ENCODE results near the gene CST9L.

CST9L gene

GRCh38 chr20:23519556-23519955 is 48.7 kb downstream of the CST9L start:
- DNase-seq (ENCODE audit: insufficient read length, low spot score) (no peak), FAIRE-seq (no peak)
- TF ChIP-seq PAX5 (IDR thresholded peaks at IDR 0.05; ENCODE audit: insufficient read depth, low read length, severe bottlenecking) (no peak), TAF1 (IDR thresholded peaks at IDR 0.05; ENCODE audit: low read depth, low read length) (no peak), POLR2AphosphoS5 (IDR thresholded peaks at IDR 0.05; ENCODE audit: low read depth, low read length) (no peak), POLR2A (IDR thresholded peaks at IDR 0.05; ENCODE audit: low read depth, low read length) (no peak), SPI1 (IDR thresholded peaks at IDR 0.05; ENCODE audit: low read depth, low read length) (no peak)

- no peak for TF ChIP-seq POLR2AphosphoS5 (IDR thresholded peaks at IDR 0.05; ENCODE audit: low read depth, low read length)
- no peak for DNase-seq (ENCODE audit: insufficient read length, low spot score)
- FAIRE-seq = no peak
These were observed 50.6 kb downstream of the CST9L start for GRCh38 chr20:23517719-23518118.

GRCh38 chr20:23515250-23515939 is 52.9 kb downstream of the CST9L start:
- FAIRE-seq (no peak), DNase-seq (ENCODE audit: insufficient read length, low spot score) (no peak)
- no peak for TF ChIP-seq SPI1 (IDR thresholded peaks at IDR 0.05; ENCODE audit: low read depth, low read length)
- no peak for TF ChIP-seq POU2F2 (IDR thresholded peaks at IDR 0.05; ENCODE audit: low read depth, low read length)
- no peak for TF ChIP-seq POLR2AphosphoS5 (IDR thresholded peaks at IDR 0.05; ENCODE audit: low read depth, low read length)
- TF ChIP-seq TAF1 (IDR thresholded peaks at IDR 0.05; ENCODE audit: low read depth, low read length) = no peak
- no peak for TF ChIP-seq POLR2A (IDR thresholded peaks at IDR 0.05; ENCODE audit: low read depth, low read length)
- TF ChIP-seq PAX5 (IDR thresholded peaks at IDR 0.05; ENCODE audit: insufficient read depth, low read length, severe bottlenecking) = no peak

- FAIRE-seq (no peak), DNase-seq (ENCODE audit: insufficient read length, low spot score) (no peak)
- TF ChIP-seq POU2F2 (IDR thresholded peaks at IDR 0.05; ENCODE audit: low read depth, low read length) = no peak
- no peak for TF ChIP-seq TAF1 (IDR thresholded peaks at IDR 0.05; ENCODE audit: low read depth, low read length)
- TF ChIP-seq POLR2A (IDR thresholded peaks at IDR 0.05; ENCODE audit: low read depth, low read length) = no peak
- TF ChIP-seq PAX5 (IDR thresholded peaks at IDR 0.05; ENCODE audit: insufficient read depth, low read length, severe bottlenecking) = no peak
- no peak for TF ChIP-seq SPI1 (IDR thresholded peaks at IDR 0.05; ENCODE audit: low read depth, low read length)
- TF ChIP-seq POLR2AphosphoS5 (IDR thresholded peaks at IDR 0.05; ENCODE audit: low read depth, low read length) = no peak
These were observed 53.4 kb downstream of the CST9L start for GRCh38 chr20:23514848-23515247.

Measured in GM12891 (cell line).